Measurements from ENCODE around the gene FBRSL1. TPM values are rescaled to one million over a fixed set of nuclear protein-coding genes. Genes with fewer than 3 reads are reported as not detected.
"Not testable (repeated sequence)": the region's sequence is repeated elsewhere in the genome, so short reads cannot be mapped to it uniquely, and the experiment has no call there.

The FBRSL1 gene
- total RNA-seq, 1 donor from 2014 or later, result 17.1 TPM

DNA sequence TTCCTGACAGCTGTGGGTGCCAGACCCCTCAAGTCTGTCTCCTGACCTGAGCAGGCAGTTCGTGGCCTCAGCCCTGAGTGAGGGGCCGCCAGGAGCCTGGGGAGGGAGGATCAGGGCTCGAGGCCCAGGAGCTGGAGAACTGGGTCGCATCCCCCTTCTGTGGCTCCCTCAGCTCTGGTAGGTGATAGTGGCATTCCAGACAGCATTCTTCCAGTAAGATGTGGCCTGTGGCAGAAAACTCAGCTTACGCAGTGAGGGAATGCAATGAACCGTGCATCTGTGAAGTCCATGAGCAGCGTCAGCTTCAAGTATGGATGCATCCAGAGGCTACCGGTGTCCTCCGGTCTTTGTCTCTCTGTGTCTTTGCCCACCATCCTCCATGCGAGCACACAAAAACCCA lies 28.4 kb upstream of the FBRSL1 start:
- DNase-seq (ENCODE audit: low read depth) (no peak), FAIRE-seq (no peak)
- Histone ChIP-seq H3K36me3 (ENCODE audit: control insufficient read depth, insufficient read depth, low read length) (no peaks in the 10 kb centered on the region), H3K4me3 (ENCODE audit: low read depth, low read length) (no peak overlapping the region), H3K27me3 (ENCODE audit: control insufficient read depth, insufficient read depth, low read length) (no peaks in the 10 kb centered on the region)
- TF ChIP-seq, protein P1, sequence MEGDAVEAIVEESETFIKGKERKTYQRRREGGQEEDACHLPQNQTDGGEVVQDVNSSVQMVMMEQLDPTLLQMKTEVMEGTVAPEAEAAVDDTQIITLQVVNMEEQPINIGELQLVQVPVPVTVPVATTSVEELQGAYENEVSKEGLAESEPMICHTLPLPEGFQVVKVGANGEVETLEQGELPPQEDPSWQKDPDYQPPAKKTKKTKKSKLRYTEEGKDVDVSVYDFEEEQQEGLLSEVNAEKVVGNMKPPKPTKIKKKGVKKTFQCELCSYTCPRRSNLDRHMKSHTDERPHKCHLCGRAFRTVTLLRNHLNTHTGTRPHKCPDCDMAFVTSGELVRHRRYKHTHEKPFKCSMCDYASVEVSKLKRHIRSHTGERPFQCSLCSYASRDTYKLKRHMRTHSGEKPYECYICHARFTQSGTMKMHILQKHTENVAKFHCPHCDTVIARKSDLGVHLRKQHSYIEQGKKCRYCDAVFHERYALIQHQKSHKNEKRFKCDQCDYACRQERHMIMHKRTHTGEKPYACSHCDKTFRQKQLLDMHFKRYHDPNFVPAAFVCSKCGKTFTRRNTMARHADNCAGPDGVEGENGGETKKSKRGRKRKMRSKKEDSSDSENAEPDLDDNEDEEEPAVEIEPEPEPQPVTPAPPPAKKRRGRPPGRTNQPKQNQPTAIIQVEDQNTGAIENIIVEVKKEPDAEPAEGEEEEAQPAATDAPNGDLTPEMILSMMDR (IDR thresholded peaks at IDR 0.05; ENCODE audit: insufficient read depth, low read length, severe bottlenecking), result no peak

DNA sequence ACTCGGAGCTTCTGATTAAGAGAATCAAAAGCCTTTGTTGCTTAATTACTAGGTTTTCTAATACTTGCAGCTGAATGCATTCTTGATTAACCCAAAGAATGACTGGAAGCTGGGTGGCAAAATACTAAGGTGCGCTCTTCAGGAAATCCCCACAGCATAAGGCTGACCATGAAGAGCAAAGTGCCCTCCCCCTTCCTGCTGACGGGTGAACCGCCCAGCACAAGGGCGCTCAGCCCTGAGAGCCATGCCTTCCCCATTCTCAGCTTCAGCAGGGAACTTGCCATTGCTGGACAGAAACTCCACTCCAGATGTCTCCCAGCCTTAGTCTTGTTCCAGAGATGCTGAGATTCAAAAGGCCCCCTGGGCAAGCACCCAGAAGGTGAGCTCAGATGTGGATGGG lies 27.2 kb upstream of the FBRSL1 start:
- TF ChIP-seq, protein P1 (IDR thresholded peaks at IDR 0.05; ENCODE audit: insufficient read depth, low read length, severe bottlenecking), result no peak
- no peaks in the 10 kb centered on the region for H3K27me3 ChIP-seq (ENCODE audit: control insufficient read depth, insufficient read depth, low read length)
- H3K36me3 ChIP-seq (ENCODE audit: control insufficient read depth, insufficient read depth, low read length), result no peaks in the 10 kb centered on the region
- no peak overlapping the region for H3K4me3 ChIP-seq (ENCODE audit: low read depth, low read length)
- no peak for DNase-seq (ENCODE audit: low read depth)
- FAIRE-seq, result no peak

DNA sequence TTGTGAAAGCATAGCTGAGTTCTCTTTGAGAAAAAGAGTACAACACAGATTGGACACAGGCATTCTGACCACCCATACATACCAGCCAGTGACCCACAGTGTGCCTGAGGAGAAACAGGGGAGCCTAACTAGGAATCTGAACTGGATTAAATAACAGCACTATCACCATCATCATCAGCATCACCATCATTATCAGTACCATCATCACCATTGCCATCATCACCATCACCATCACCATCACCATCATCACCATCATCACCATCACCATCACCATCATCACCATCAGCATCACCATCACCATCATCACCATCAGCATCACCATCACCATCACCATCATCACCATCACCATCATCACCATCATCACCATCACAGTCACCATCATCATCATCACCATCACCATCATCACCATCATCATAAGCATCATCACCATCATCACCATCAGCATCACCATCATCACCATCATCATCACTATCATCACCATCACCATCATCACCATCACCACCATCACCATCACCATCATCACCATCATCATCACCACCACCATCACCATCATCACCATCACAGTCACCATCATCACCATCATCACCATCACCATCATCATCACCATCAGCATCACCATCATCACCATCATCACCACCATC lies 26.5 kb upstream of the FBRSL1 start:
- peak; percentile 92 for FAIRE-seq
- not testable (repeated sequence) for H3K4me3 ChIP-seq (ENCODE audit: low read depth, low read length); DNase-seq (ENCODE audit: low read depth); H3K27me3 ChIP-seq (ENCODE audit: control insufficient read depth, insufficient read depth, low read length); H3K36me3 ChIP-seq (ENCODE audit: control insufficient read depth, insufficient read depth, low read length)

DNA sequence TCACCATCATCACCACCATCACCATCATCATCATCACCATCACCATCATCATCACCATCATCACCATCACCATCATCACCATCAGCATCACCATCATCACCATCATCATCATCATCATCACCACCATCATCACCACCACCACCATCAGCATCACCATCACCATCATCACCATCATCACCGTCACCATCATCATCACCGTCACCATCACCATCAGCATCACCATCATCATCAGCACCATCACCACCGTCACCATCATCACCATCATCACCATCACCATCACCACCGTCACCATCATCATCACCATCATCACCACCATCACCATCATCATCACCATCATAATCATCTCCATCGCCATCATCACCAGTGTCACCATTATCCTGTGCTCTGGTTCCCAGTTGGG lies 25.6 kb upstream of the FBRSL1 start:
- not testable (repeated sequence) for H3K27me3 ChIP-seq (ENCODE audit: control insufficient read depth, insufficient read depth, low read length)

DNA sequence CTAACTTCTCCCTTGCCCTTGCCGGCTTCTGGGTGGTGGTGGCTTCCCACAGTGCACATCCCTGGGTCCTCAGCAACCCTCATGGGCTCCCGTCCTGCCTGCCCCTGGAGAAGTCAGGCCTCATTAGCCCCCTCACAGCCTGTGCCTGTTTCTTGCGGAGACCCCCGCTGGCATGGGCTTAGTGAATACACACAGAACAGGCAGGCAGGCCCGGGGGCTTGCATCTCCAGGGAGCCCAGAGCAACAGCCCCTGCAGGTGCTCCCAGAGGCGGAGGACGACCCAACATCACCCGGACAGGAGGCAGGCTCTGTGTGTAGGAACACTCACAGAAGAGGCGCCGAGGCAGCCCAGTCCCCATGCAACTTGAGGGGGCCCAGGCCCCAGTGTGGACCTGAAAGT lies 25.1 kb upstream of the FBRSL1 start:
- no peak for FAIRE-seq
- no peaks in the 10 kb centered on the region for H3K27me3 ChIP-seq (ENCODE audit: control insufficient read depth, insufficient read depth, low read length)
- no peaks in the 10 kb centered on the region for H3K36me3 ChIP-seq (ENCODE audit: control insufficient read depth, insufficient read depth, low read length)

More for the DNA sequence above, 25.6 kb upstream of the FBRSL1 start:
- peak; percentile 76 for FAIRE-seq
- not testable (repeated sequence) for DNase-seq (ENCODE audit: low read depth); H3K36me3 ChIP-seq (ENCODE audit: control insufficient read depth, insufficient read depth, low read length); H3K4me3 ChIP-seq (ENCODE audit: low read depth, low read length)

DNA sequence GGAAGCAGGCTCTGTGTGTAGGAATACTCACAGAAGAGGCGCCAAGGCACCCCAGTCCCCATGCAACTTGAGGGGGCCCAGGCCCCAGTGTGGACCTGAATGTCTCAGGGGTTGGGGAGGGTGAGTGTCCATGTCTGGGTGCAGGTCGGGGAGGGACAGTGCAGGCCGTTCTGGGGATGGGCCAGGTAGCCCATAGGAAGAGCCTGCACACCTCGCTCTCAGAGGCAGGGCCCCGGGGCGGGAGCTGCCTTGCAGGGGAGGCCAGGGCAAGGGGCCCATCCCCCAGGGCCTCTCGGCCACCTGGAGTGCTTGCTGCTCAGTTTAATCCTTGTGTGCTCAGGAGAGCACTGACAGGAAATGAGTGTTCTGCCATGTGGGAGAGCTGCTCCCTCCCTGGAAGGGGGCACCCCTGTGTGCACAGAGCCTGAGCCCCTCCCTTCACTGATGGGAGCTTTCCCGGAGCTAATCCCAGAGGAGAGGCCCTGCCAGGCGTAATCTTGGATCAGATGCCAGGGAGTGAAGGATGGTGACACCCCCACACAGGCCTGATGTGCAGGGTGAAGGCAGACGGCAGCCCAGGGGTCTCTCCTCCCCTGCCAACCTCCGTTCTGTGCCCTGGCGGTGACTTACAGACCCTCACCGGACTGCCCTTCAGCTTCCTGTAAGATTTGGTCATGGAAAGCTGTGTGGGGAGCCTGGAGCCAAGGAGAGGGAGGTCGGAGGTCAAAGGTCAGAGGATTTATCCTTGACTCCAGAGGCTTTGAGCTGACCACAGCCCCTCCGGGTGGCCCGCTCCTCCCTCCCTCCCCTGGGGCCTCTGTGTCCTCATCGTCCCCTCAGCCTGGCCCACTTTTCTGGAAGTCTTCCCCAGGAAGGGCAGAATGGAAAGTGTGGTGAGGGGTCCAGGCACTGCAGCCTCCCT lies 24.4 kb upstream of the FBRSL1 start:
- H3K27me3 ChIP-seq (ENCODE audit: control insufficient read depth, insufficient read depth, low read length), result no peaks in the 10 kb centered on the region
- DNase-seq (ENCODE audit: low read depth), result no peak
- no peaks in the 10 kb centered on the region for H3K36me3 ChIP-seq (ENCODE audit: control insufficient read depth, insufficient read depth, low read length)
- FAIRE-seq, result no peak
- no peak overlapping the region for H3K4me3 ChIP-seq (ENCODE audit: low read depth, low read length)
- TF ChIP-seq, protein P1 (IDR thresholded peaks at IDR 0.05; ENCODE audit: insufficient read depth, low read length, severe bottlenecking), result no peak

More for the DNA sequence above, 25.1 kb upstream of the FBRSL1 start:
- no peak overlapping the region for H3K4me3 ChIP-seq (ENCODE audit: low read depth, low read length)
- DNase-seq (ENCODE audit: low read depth), result no peak
- TF ChIP-seq, protein P1 (IDR thresholded peaks at IDR 0.05; ENCODE audit: insufficient read depth, low read length, severe bottlenecking), result no peak
